ENCODE data around the gene SIN3A.
"Not testable (repeated sequence)": the region's sequence is repeated elsewhere in the genome, so short reads cannot be mapped to it uniquely, and the experiment has no call there.

SIN3A gene

DNA sequence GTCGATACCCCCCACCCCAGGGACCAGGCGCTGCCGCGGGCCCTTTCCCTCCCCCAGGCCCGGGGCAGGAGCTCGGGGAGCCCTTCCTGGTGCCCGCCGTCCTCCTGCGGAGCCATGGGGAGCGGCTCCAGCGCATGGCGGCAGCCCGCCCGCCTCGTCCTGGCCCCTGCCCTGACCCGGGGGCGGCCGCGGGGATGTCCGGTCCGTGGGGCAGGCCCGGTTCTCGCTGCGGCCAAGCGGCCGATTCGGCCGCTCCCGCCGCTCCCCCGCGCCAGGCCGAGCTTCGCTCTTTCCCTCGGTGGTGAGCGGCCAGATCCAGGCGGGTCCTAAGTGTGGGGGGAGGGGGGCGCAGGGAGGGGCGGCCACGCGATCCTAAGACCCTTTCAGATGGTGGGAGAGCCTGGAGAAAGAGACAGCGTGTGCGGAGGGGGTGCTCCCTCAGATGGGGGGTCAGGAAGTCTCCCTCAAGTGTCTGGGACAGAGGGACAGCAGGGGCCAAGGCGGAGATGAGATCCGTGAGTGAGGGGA lies 103.4 kb downstream of the SIN3A start:
- TF ChIP-seq, protein P1, sequence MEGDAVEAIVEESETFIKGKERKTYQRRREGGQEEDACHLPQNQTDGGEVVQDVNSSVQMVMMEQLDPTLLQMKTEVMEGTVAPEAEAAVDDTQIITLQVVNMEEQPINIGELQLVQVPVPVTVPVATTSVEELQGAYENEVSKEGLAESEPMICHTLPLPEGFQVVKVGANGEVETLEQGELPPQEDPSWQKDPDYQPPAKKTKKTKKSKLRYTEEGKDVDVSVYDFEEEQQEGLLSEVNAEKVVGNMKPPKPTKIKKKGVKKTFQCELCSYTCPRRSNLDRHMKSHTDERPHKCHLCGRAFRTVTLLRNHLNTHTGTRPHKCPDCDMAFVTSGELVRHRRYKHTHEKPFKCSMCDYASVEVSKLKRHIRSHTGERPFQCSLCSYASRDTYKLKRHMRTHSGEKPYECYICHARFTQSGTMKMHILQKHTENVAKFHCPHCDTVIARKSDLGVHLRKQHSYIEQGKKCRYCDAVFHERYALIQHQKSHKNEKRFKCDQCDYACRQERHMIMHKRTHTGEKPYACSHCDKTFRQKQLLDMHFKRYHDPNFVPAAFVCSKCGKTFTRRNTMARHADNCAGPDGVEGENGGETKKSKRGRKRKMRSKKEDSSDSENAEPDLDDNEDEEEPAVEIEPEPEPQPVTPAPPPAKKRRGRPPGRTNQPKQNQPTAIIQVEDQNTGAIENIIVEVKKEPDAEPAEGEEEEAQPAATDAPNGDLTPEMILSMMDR (IDR thresholded peaks at IDR 0.05), result no peak
- TF ChIP-seq ZFX (IDR thresholded peaks at IDR 0.05; ENCODE audit: borderline replicate concordance), result no peak
- H3K27ac ChIP-seq, result peak overlapping the region; percentile 63

DNA sequence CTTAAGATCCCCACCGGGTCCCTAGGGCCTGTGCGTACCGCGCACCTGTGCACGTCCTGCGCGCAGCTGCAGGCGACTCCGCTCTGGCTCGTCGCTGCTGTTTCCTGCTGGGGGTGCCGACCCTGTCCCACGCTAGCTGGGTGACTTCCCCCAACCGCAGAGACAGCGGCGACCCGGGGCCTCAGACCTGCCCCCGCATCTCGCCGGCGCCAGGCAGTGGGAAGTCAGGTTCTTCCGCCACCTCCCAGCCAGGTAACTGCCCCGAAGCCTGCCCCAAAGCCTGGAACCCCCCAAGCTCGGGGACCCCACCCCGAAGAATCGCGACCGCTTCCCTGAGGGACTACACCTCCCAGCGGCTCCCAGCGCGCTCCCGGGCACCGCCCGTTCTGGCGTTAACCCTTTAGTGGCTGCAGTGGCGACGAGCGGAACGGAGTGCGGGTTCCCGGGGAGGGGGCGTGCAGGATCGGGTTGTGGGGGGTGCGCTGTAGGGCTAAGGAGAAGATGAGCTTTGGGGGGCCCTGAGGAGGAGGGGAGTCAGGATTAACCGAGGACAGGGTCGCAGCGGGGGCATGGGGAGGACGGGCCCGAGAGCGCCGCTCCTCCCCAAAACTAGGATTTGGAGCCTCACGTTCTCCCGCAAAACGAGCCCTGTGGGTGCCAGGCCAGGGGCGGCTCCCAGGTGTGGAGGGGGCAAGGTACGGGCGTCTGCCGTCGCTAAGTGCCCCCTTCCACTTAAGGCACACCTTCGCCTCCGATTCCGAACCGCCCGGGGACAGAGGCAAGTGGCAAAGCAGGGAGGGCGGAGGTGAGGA lies 104.1 kb downstream of the SIN3A start:
- H3K27ac ChIP-seq, result peak overlapping the region; percentile 63
- no peak for TF ChIP-seq ZFX (IDR thresholded peaks at IDR 0.05; ENCODE audit: borderline replicate concordance)
- TF ChIP-seq, protein P1 (IDR thresholded peaks at IDR 0.05), result no peak

DNA sequence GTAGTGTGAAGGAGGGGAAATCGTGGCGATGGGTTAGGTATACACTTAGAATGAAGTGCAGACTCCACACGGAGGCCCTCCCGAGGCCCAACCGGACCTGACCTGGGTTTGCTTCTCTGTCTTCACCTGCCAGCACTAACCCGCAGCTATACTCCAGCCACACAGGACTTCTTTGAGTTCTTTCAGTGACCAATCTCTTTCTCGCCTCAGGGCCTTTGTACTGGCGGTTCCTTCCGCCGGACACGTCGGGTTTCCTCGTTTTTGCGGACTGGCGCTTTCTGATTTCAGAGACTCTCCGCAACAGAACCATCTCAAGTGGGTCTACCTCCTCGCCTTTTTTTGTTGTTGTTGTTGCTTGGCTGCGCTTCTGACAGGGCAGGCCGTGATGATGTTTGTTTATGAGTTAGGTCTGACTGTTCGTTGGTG lies 104.7 kb downstream of the SIN3A start, which contains the start of gene NEIL1:
NEIL1 (plus strand) TSS at position 244 of the 426 bp plus-strand sequence. CDS start 1,867 bp downstream, outside the sequence.
- H3K27ac ChIP-seq, result peak within 1 kb of the TSS; percentile 63
- TF ChIP-seq, protein P1 (IDR thresholded peaks at IDR 0.05), result no peak
- no peak for TF ChIP-seq ZFX (IDR thresholded peaks at IDR 0.05; ENCODE audit: borderline replicate concordance)

DNA sequence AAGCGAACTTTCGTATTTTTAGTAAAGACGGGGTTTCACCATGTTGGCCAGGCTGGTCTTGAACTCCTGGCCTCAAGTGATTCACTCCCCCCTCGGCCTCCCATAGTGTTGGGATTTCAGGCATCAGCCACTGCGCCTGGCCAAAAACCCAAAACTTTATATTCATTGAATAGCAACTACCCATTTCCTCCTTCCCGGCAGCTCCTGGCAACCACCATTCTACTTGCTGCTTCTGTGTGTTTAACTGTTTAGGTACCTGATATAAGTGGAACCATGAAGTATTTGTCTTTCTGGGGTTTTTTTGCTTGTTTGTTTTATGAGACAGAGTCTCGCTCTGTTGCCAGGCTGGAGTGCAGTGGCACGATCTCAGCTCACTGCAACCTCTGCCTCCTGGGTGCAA lies 107.5 kb downstream of the SIN3A start:
- H3K27ac ChIP-seq, result not testable (repeated sequence)

DNA sequence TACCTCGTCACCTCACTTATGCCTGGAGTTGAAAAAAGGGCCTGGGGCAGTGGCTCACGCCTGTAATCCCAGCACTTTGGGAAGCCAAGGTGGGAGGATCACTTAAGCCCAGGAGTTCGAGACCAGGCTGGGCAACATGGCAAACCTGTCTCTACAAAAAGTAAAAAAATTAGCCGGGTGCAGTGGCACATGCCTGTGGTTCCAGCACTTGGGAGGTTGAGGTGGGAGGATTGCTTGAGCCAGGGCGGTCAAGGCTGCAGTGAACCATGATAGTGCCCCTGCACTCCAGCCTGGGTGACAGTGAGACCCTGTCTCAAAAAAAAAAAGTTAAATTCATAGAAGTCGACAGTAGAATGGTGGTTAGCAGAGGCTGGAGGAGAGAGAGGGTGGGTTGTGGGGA lies 109.3 kb downstream of the SIN3A start:
- no peak overlapping the region for H3K27ac ChIP-seq
- TF ChIP-seq ZFX (IDR thresholded peaks at IDR 0.05; ENCODE audit: borderline replicate concordance), result no peak
- TF ChIP-seq, protein P1 (IDR thresholded peaks at IDR 0.05), result no peak

DNA sequence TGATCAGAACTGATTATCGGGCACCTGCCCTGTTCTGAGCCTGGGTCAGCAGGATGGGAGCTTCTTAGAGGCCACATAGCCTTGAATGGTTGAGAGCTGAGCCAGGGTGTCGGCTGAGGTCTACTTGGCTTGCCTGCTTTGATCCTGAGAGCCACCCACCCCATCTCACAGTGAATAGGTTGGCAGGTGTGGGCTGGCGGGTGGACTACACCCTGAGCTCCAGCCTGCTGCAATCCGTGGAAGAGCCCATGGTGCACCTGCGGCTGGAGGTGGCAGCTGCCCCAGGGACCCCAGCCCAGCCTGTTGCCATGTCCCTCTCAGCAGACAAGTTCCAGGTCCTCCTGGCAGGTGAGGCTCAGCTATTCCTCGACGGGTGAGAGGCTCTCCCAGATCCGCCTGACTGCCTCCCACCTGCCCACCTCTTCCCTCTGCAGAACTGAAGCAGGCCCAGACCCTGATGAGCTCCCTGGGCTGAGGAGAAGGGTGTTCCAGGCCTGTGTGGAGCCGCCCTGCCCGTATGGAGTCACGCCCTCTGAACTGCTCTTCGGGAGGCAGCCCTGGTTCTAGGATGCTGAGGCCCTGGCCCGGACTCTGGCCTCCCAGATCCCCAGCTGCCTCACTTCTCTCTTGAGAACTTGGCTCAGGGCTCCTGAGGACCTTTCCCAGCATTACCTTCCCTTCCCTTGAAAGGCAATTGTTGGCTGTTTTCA lies 111.8 kb downstream of the SIN3A start:
- no peak overlapping the region for H3K27ac ChIP-seq
- TF ChIP-seq, protein P1 (IDR thresholded peaks at IDR 0.05), result no peak
- TF ChIP-seq ZFX (IDR thresholded peaks at IDR 0.05; ENCODE audit: borderline replicate concordance), result no peak

DNA sequence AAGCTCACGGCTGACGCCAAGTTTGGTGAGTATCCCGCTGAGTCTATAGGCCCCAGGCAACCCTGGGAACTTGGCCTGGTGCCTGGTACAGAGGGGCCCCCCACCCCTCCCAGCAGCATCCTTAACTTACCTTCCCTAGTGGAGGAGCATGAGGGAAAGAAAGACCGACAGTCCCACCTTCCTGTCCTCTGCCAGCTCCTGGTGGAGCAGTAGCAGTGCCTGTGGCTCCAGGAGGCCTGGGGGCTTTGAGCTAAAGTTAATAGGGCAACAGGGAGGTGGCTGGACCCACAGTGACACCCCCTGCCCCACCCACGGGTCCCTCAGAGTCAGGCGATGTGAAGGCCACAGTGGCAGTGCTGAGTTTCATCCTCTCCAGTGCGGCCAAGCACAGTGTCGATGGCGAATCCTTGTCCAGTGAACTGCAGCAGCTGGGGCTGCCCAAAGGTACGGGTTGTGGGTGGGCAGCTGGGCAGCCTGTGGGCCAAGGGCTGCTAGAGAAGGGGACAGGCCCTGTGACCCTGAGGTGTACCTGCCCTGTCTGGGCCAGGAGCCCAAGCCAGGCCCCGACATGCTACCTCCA lies 112.7 kb downstream of the SIN3A start:
- TF ChIP-seq, protein P1 (IDR thresholded peaks at IDR 0.05), result no peak
- no peak for TF ChIP-seq ZFX (IDR thresholded peaks at IDR 0.05; ENCODE audit: borderline replicate concordance)
- no peak overlapping the region for H3K27ac ChIP-seq
